ENCODE results near the gene ICE2. TPM values are rescaled to one million over a fixed set of nuclear protein-coding genes. Genes with fewer than 3 reads are reported as not detected.
A peak's percentile ranks its signal among the peaks of the same experiment; 100 is the strongest.

ICE2 gene
- total RNA-seq, 1 experiment from 2014 or later, result 42.3 TPM

- no peak for TF ChIP-seq CTCF (IDR thresholded peaks at IDR 0.05; ENCODE audit: insufficient read depth in 1 of 2, low read depth in 1 of 2, low read length in 1 of 2, severe bottlenecking in 1 of 2, unreplicated experiment in 1 of 2)
- Mint-ChIP-seq H3K9me3 (ENCODE audit: unreplicated experiment) (no peaks in the 10 kb centered on the region), H3K4me1 (ENCODE audit: low read depth, unreplicated experiment) (peaks cover 72% of the 10 kb centered on the region), H3K27ac (ENCODE audit: unreplicated experiment) (peak overlapping the region; percentile 79), H3K36me3 (ENCODE audit: insufficient read depth, unreplicated experiment) (peaks cover 98% of the 10 kb centered on the region), H3K4me3 (ENCODE audit: unreplicated experiment) (peak overlapping the region; percentile 78), H3K27me3 (ENCODE audit: insufficient read depth, unreplicated experiment) (no peaks in the 10 kb centered on the region)
- no peaks in the 10 kb centered on the region for H3K27me3 ChIP-seq (replicated peaks; ENCODE audit: control insufficient read depth, insufficient read depth, low read length)
- no peak overlapping the region for H3K4me3 ChIP-seq (ENCODE audit: low read depth, low read length)
- peaks cover 70% of the 10 kb centered on the region for H3K4me1 ChIP-seq
- H3K9me3 ChIP-seq, result no peaks in the 10 kb centered on the region
- peaks cover 2% of the 10 kb centered on the region for H3K36me3 ChIP-seq (ENCODE audit: control insufficient read depth, insufficient read depth, low read length)
- no TSS peak for BruUV-seq (replicated peaks)
- intact Hi-C loops (cut with micrococcal nuclease; ENCODE audit: unreplicated experiment), result loop anchor here (5.0 kb wide), 4 partner anchors 32 to 707 kb away; partner anchors contain the start of gene BNIP2
- POLR2A ChIA-PET, result no interaction called here
- CTCF ChIA-PET, result no interaction called here
- no peak for DNase-seq
Measured at GRCh38 chr15:60394689-60395097, 84.2 kb downstream of the ICE2 start.

- intact Hi-C loops (cut with micrococcal nuclease; ENCODE audit: unreplicated experiment), result loop anchor here (1.0 kb wide), 2 partner anchors 14 to 19 kb away; no protein-coding TSS in a partner anchor
- ChIA-PET CTCF (interaction anchor here (0.8 kb wide), 1 partner anchor 31 kb away, joined by 3 read pairs; no protein-coding TSS in a partner anchor), POLR2A (interaction anchor here (0.7 to 1.3 kb wide), 3 partner anchors 11 to 18 kb away, joined by 5 to 9 read pairs (median 7); no protein-coding TSS in a partner anchor)
- H3K27ac Mint-ChIP-seq (ENCODE audit: unreplicated experiment), result peak overlapping the region; percentile 79
- no peaks in the 10 kb centered on the region for H3K9me3 ChIP-seq
- H3K36me3 Mint-ChIP-seq (ENCODE audit: insufficient read depth, unreplicated experiment), result peaks cover 99% of the 10 kb centered on the region
- no TSS peak for BruUV-seq (replicated peaks)
- H3K4me3 ChIP-seq (ENCODE audit: low read depth, low read length), result no peak overlapping the region
- no peaks in the 10 kb centered on the region for H3K9me3 Mint-ChIP-seq (ENCODE audit: unreplicated experiment)
- no peaks in the 10 kb centered on the region for H3K27me3 Mint-ChIP-seq (ENCODE audit: insufficient read depth, unreplicated experiment)
- H3K27me3 ChIP-seq (replicated peaks; ENCODE audit: control insufficient read depth, insufficient read depth, low read length), result no peaks in the 10 kb centered on the region
- peaks cover 3% of the 10 kb centered on the region for H3K36me3 ChIP-seq (ENCODE audit: control insufficient read depth, insufficient read depth, low read length)
- H3K4me1 Mint-ChIP-seq (ENCODE audit: low read depth, unreplicated experiment), result peaks cover 67% of the 10 kb centered on the region
- H3K4me3 Mint-ChIP-seq (ENCODE audit: unreplicated experiment), result peak overlapping the region; percentile 78
- TF ChIP-seq CTCF (IDR thresholded peaks at IDR 0.05; ENCODE audit: insufficient read depth in 1 of 2, low read depth in 1 of 2, low read length in 1 of 2, severe bottlenecking in 1 of 2, unreplicated experiment in 1 of 2), result no peak
- peaks cover 73% of the 10 kb centered on the region for H3K4me1 ChIP-seq
- DNase-seq, result peak; percentile 86 to 90
Measured at GRCh38 chr15:60392986-60393790, 85.8 kb downstream of the ICE2 start.

- no TSS peak for BruUV-seq (replicated peaks)
Measured at GRCh38 chr15:60392601-60392985, 86.3 kb downstream of the ICE2 start.

More at GRCh38 chr15:60392601-60392985, 86.3 kb downstream of the ICE2 start:
- Histone ChIP-seq H3K27me3 (replicated peaks; ENCODE audit: control insufficient read depth, insufficient read depth, low read length) (no peaks in the 10 kb centered on the region), H3K36me3 (ENCODE audit: control insufficient read depth, insufficient read depth, low read length) (peaks cover 3% of the 10 kb centered on the region), H3K4me1 (peaks cover 76% of the 10 kb centered on the region), H3K4me3 (ENCODE audit: low read depth, low read length) (no peak overlapping the region), H3K9me3 (no peaks in the 10 kb centered on the region)
- H3K27ac Mint-ChIP-seq (ENCODE audit: unreplicated experiment), result peak overlapping the region; percentile 79
- H3K27me3 Mint-ChIP-seq (ENCODE audit: insufficient read depth, unreplicated experiment), result no peaks in the 10 kb centered on the region
- CTCF ChIA-PET, result interaction anchor here (0.8 kb wide), 1 partner anchor 30 kb away, joined by 3 read pairs; no protein-coding TSS in a partner anchor
- H3K4me3 Mint-ChIP-seq (ENCODE audit: unreplicated experiment), result peak overlapping the region; percentile 78
- POLR2A ChIA-PET, result interaction anchor here (0.7 to 1.3 kb wide), 3 partner anchors 10 to 18 kb away, joined by 5 to 9 read pairs (median 7); no protein-coding TSS in a partner anchor
- TF ChIP-seq CTCF (IDR thresholded peaks at IDR 0.05; ENCODE audit: insufficient read depth in 1 of 2, low read depth in 1 of 2, low read length in 1 of 2, severe bottlenecking in 1 of 2, unreplicated experiment in 1 of 2), result no peak
- peak in 1 of 2 experiments; percentile 68 for DNase-seq
- H3K4me1 Mint-ChIP-seq (ENCODE audit: low read depth, unreplicated experiment), result peaks cover 68% of the 10 kb centered on the region
- intact Hi-C loops (cut with micrococcal nuclease; ENCODE audit: unreplicated experiment), result no loop called here
- peaks cover 98% of the 10 kb centered on the region for H3K36me3 Mint-ChIP-seq (ENCODE audit: insufficient read depth, unreplicated experiment)
- H3K9me3 Mint-ChIP-seq (ENCODE audit: unreplicated experiment), result no peaks in the 10 kb centered on the region
